Endodermal cell (in vitro differentiated cells): ENCODE data around the gene TRIM33. TPM values are rescaled to one million over a fixed set of nuclear protein-coding genes. Genes with fewer than 3 reads are reported as not detected.
"Not testable (repeated sequence)": the region's sequence is repeated elsewhere in the genome, so short reads cannot be mapped to it uniquely, and the experiment has no call there.

Experiments used
- DNase-seq: peaks from one replicate; pipeline ENCODE4 v3.0.0-alpha.2; 2017
- H3K27ac ChIP-seq: 2 replicates; pipeline ENCODE4 v1.5.1; 2013; ENCODE audit warnings: mild to moderate bottlenecking, low read depth, low read length, moderate library complexity
- H3K27me3 ChIP-seq: 2 replicates; pipeline ENCODE4 v1.6.1; 2013; ENCODE audit warnings: mild to moderate bottlenecking, low read length, moderate library complexity; ENCODE audit not compliant: insufficient read depth, control insufficient read depth, poor library complexity, severe bottlenecking
- H3K36me3 ChIP-seq: 2 replicates; pipeline ENCODE4 v1.7.0; 2013; ENCODE audit warnings: mild to moderate bottlenecking, low read length, moderate library complexity; ENCODE audit not compliant: control insufficient read depth, insufficient read depth
- H3K4me1 ChIP-seq: one replicate; pipeline ENCODE4 v1.7.0; 2013; ENCODE audit warnings: low read length; ENCODE audit not compliant: control insufficient read depth, insufficient read depth
- H3K4me3 ChIP-seq: 2 replicates; pipeline ENCODE4 v1.5.1; 2013; ENCODE audit warnings: mild to moderate bottlenecking, low read length, moderate library complexity
- H3K9ac ChIP-seq: 2 replicates; pipeline ENCODE4 v1.6.1; 2013; ENCODE audit warnings: mild to moderate bottlenecking, low read length, moderate library complexity; ENCODE audit not compliant: poor library complexity, severe bottlenecking; ENCODE audit errors: extremely low read depth
- H3K9me3 ChIP-seq: 2 replicates; pipeline ENCODE4 v1.6.1; 2013; ENCODE audit warnings: mild to moderate bottlenecking, low read length, moderate library complexity; ENCODE audit not compliant: control insufficient read depth
- H3K27ac Mint-ChIP-seq: 2 replicates; pipeline ENCODE4 v1.8.0; 2020; ENCODE audit warnings: mixed read lengths
- H3K27me3 Mint-ChIP-seq: 2 replicates; pipeline ENCODE4 v1.8.0; 2021; ENCODE audit warnings: mild to moderate bottlenecking, mixed read lengths; ENCODE audit not compliant: insufficient read depth
- H3K36me3 Mint-ChIP-seq: 2 replicates; pipeline ENCODE4 v1.8.0; 2020; ENCODE audit warnings: low read depth, mixed read lengths
- H3K4me1 Mint-ChIP-seq: 2 replicates; pipeline ENCODE4 v1.8.0; 2020; ENCODE audit warnings: mixed read lengths
- H3K4me3 Mint-ChIP-seq: 2 replicates; pipeline ENCODE4 v1.8.0; 2020; ENCODE audit warnings: mild to moderate bottlenecking, moderate library complexity, mixed read lengths
- H3K9me3 Mint-ChIP-seq: 2 replicates; pipeline ENCODE4 v1.8.0; 2020; ENCODE audit warnings: mild to moderate bottlenecking, mixed read lengths
- CTCF ChIP-seq: fragments of 200-600 bp; sonication (generic); conservative IDR thresholded peaks from 2 replicates; pipeline ENCODE4 v1.5.0; 2021; ENCODE audit warnings: antibody characterized with exemption, mild to moderate bottlenecking
- WGBS, 2 experiments: methylation state at CpG; one replicate each; pipeline versions ENCODE4 v1.1.5 to v1.1.7; 2013; ENCODE audit warnings: missing lambda C conversion rate in 2 of 2, mixed read lengths in 1 of 2; ENCODE audit not compliant: insufficient coverage in 1 of 2, insufficient read length in 1 of 2; 5-methylcytosine and 5-hydroxymethylcytosine counted together
- total RNA-seq, 2 donors: library from RNA; stranded (reverse); fragmentation: NEBNext Ultra II Directional in 1 of 2; extraction: Animal tissue kit (Norgen Biotek cat#: 25700) in 1 of 2; gene quantifications; 2 replicates in 1 of 2; 3 replicates in 1 of 2; pipeline ENCODE4 v1.2.1, GENCODE V29; 2021

Gene TRIM33
- total RNA-seq, 2 donors from 2014 or later, result 47.2 to 50.6 TPM

DNA sequence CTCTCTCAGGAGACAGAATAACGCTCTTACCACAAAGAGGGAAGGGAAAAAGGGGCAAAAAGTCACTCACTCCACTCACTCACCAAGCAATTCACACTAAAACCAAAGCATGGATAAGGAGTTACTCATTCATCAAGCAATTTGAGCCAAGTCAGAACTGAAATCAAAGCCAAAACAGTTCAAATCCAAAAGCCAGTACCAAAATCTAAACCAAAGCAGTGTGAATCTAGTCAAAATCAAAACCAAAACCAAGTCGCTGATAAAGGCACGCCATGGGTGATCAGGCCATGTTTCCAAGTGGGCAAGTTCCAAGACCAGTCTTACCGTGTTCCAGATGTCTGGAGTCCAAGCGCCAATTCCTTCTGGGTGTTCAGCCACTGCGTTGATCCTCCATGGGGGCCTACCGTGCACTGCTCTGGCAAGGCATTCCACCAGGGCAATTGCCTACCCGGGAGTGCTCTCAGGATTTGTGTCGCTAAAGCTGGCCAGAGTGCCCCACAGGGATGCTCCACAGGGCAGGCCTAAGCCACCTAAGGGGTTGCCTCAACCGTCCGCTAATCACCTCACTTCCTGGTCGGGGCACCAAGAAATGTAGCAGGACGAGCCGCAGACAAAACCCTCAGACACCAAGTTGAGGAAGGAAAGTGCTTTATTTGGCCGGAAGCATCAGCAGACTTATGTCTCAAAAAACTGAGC lies 142.3 kb downstream of the TRIM33 start:
- Mint-ChIP-seq H3K4me1 (peaks cover 31% of the 10 kb centered on the region), H3K4me3 (peak overlapping the region; percentile 26), H3K9me3 (peaks cover 36% of the 10 kb centered on the region), H3K27me3 (no peaks in the 10 kb centered on the region), H3K27ac (peak overlapping the region; percentile 83), H3K36me3 (peaks cover 6% of the 10 kb centered on the region)
- Histone ChIP-seq H3K36me3 (no peaks in the 10 kb centered on the region), H3K27me3 (no peaks in the 10 kb centered on the region), H3K9ac (no peak overlapping the region), H3K4me1 (no peaks in the 10 kb centered on the region), H3K27ac (no peak overlapping the region), H3K9me3 (peaks cover 24% of the 10 kb centered on the region), H3K4me3 (no peak overlapping the region)
- no peak for DNase-seq
- no peak for TF ChIP-seq CTCF
- WGBS, 2 experiments, result 93 to 95% methylated on average over 12 to 15 of the region's 15 CpGs

- DNase-seq, result no peak
- no peaks in the 10 kb centered on the region for H3K27me3 Mint-ChIP-seq
- Histone ChIP-seq H3K9ac (no peak overlapping the region), H3K27ac (no peak overlapping the region), H3K27me3 (no peaks in the 10 kb centered on the region), H3K4me1 (no peaks in the 10 kb centered on the region), H3K36me3 (no peaks in the 10 kb centered on the region), H3K9me3 (peaks cover 24% of the 10 kb centered on the region), H3K4me3 (no peak overlapping the region)
- peak overlapping the region; percentile 4 for H3K4me3 Mint-ChIP-seq
- H3K4me1 Mint-ChIP-seq, result peaks cover 31% of the 10 kb centered on the region
- TF ChIP-seq CTCF, result no peak
- H3K27ac Mint-ChIP-seq, result peak overlapping the region; percentile 29
- WGBS, 2 experiments, result 80 to 88% methylated on average over 1 to 2 of the region's 2 CpGs
- H3K9me3 Mint-ChIP-seq, result peaks cover 42% of the 10 kb centered on the region
- H3K36me3 Mint-ChIP-seq, result peaks cover 3% of the 10 kb centered on the region
These were observed 143.2 kb downstream of the TRIM33 start for GRCh38 chr1:114367810-114368209.

DNA sequence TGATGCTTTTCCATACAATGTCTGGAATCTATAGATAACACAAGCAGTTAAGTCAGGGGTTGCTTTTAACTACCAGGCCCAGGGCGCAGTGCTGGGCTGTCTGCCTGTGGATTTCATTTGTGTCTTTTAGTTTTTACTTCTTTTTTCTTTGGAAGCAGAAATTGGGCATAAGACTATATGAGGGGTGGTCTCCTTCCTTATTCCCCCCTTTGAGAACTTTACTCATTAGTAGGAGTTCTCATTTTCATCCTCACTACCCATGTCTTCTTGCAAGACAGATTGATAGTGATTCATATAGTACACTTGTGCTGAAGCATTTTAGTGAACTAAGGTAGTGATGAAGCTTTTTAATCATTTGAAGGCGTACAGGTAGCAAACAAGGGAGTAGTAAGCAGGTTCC lies 147.8 kb downstream of the TRIM33 start:
- not testable (repeated sequence) for H3K27ac ChIP-seq, H3K4me1 ChIP-seq, H3K36me3 Mint-ChIP-seq, H3K4me1 Mint-ChIP-seq, H3K27ac Mint-ChIP-seq, H3K36me3 ChIP-seq, H3K4me3 Mint-ChIP-seq, H3K4me3 ChIP-seq, H3K9ac ChIP-seq, H3K27me3 Mint-ChIP-seq, DNase-seq, H3K27me3 ChIP-seq
- H3K9me3 Mint-ChIP-seq, result peaks cover 49% of the 10 kb centered on the region
- 76% methylated on average over 2 of the region's 2 CpGs; no CpG with 5 or more reads in 1 of the 2 experiments for WGBS, 2 experiments
- peaks cover 38% of the 10 kb centered on the region for H3K9me3 ChIP-seq

DNA sequence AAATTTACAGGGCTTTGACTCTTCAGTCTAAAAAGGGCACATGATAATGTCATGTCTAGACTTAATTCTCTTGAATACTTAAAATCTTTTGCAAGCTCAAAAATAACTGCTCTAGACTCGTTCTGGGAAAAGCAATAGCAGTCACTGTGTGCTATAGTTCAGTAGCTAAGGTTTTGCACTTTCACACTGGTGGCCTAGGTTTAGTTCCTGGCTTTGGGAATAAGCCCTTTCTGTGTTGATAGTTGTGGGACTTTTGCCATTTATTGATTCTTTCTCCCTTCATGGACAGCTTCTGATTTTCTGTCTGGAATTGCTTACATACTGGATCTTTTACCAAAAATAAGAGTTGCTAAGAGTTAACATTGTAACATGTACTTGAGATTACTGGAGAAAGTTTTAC lies 151.2 kb downstream of the TRIM33 start:
- H3K36me3 ChIP-seq, result no peaks in the 10 kb centered on the region
- no peak overlapping the region for H3K27ac Mint-ChIP-seq
- 88 to 95% methylated on average over 1 of the region's 1 CpG for WGBS, 2 experiments
- no peaks in the 10 kb centered on the region for H3K27me3 Mint-ChIP-seq
- TF ChIP-seq CTCF, result no peak
- no peak overlapping the region for H3K27ac ChIP-seq
- H3K4me1 Mint-ChIP-seq, result no peaks in the 10 kb centered on the region
- no peak overlapping the region for H3K4me3 ChIP-seq
- no peaks in the 10 kb centered on the region for H3K27me3 ChIP-seq
- no peaks in the 10 kb centered on the region for H3K36me3 Mint-ChIP-seq
- H3K9ac ChIP-seq, result no peak overlapping the region
- peaks cover 38% of the 10 kb centered on the region for H3K9me3 Mint-ChIP-seq
- H3K9me3 ChIP-seq, result peaks cover 38% of the 10 kb centered on the region
- no peak for DNase-seq
- H3K4me1 ChIP-seq, result no peaks in the 10 kb centered on the region
- H3K4me3 Mint-ChIP-seq, result no peak overlapping the region
